Naive thymus-derived CD4-positive, alpha-beta T cell (primary cell): ENCODE data around the gene LHPP. TPM values are rescaled to one million over a fixed set of nuclear protein-coding genes. Genes with fewer than 3 reads are reported as not detected.
A peak's percentile ranks its signal among the peaks of the same experiment; 100 is the strongest.

Experiments
- ATAC-seq: fragments of 150-1000 bp; cut with Tn5 transposase; 2 replicates; pipeline ENCODE4 v1.10.0; 2021; ENCODE audit warnings: mild to moderate bottlenecking, moderate library complexity
- CTCF ChIA-PET: fragments of 350-600 bp; sonication (Branson Sonifier 250); formaldehyde crosslinking; loops from one replicate; lab custom pipeline; 2021; ENCODE audit warnings: antibody characterized with exemption; lab: Charles Lee
- POLR2A ChIA-PET: fragments of 350-600 bp; sonication (Branson Sonifier 250); formaldehyde crosslinking; loops from one replicate; lab custom pipeline; 2021; ENCODE audit warnings: antibody characterized with exemption, inconsistent platforms; lab: Charles Lee
- DNase-seq, 9 donors: peaks; one replicate each; pipeline versions ENCODE4 v3.0.0 to v3.0.0-alpha.2; 2020 to 2022; ENCODE audit warnings: mixed read lengths in 1 of 9
- H3K27ac ChIP-seq: one replicate; pipeline ENCODE4 v1.7.0; 2013; ENCODE audit warnings: mild to moderate bottlenecking, low read depth, low read length, moderate library complexity
- H3K27me3 ChIP-seq, 2 donors: one replicate each; pipeline ENCODE4 v1.7.0; 2013; ENCODE audit warnings: low read length in 2 of 2, mild to moderate bottlenecking in 2 of 2, moderate library complexity in 2 of 2; ENCODE audit not compliant: control insufficient read depth in 2 of 2, insufficient read depth in 2 of 2
- H3K36me3 ChIP-seq, 3 experiments: 1 replicate in 2 of 3; 2 replicates in 1 of 3; pipeline ENCODE4 v1.7.0; 2013; ENCODE audit warnings: low read length in 3 of 3, mild to moderate bottlenecking in 3 of 3, moderate library complexity in 1 of 3; ENCODE audit not compliant: insufficient read depth in 3 of 3, control insufficient read depth in 2 of 3
- H3K4me1 ChIP-seq, 2 donors: one replicate each; pipeline ENCODE4 v1.7.0; 2013; ENCODE audit warnings: low read length in 2 of 2, mild to moderate bottlenecking in 2 of 2, moderate library complexity in 1 of 2; ENCODE audit not compliant: control insufficient read depth in 2 of 2, insufficient read depth in 2 of 2
- H3K4me3 ChIP-seq: 2 replicates; pipeline ENCODE4 v1.7.0; 2013; ENCODE audit warnings: mild to moderate bottlenecking, low read length
- H3K9me3 ChIP-seq, 3 experiments: 1 replicate in 2 of 3; 2 replicates in 1 of 3; pipeline ENCODE4 v1.7.0; 2013; ENCODE audit warnings: low read length in 3 of 3; ENCODE audit not compliant: control insufficient read depth in 2 of 3
- H3K27ac Mint-ChIP-seq, 9 donors: one replicate each; pipeline ENCODE4 v1.8.0; 2020 to 2022; ENCODE audit warnings: mixed read lengths in 9 of 9, mild to moderate bottlenecking in 8 of 9, moderate library complexity in 5 of 9, inconsistent platforms in 2 of 9
- H3K27me3 Mint-ChIP-seq, 5 donors: one replicate each; pipeline ENCODE4 v1.8.0; 2021 to 2022; ENCODE audit warnings: mixed read lengths in 5 of 5, mild to moderate bottlenecking in 1 of 5
- H3K36me3 Mint-ChIP-seq, 5 donors: one replicate each; pipeline ENCODE4 v1.8.0; 2020 to 2022; ENCODE audit warnings: mixed read lengths in 5 of 5, mild to moderate bottlenecking in 3 of 5, inconsistent platforms in 1 of 5
- H3K4me1 Mint-ChIP-seq, 7 donors: one replicate each; pipeline ENCODE4 v1.8.0; 2020 to 2022; ENCODE audit warnings: mixed read lengths in 7 of 7, mild to moderate bottlenecking in 3 of 7, inconsistent platforms in 1 of 7
- H3K4me3 Mint-ChIP-seq, 10 donors: one replicate each; pipeline ENCODE4 v1.8.0; 2020 to 2022; ENCODE audit warnings: mild to moderate bottlenecking in 10 of 10, mixed read lengths in 10 of 10, moderate library complexity in 6 of 10, inconsistent platforms in 2 of 10
- H3K9me3 Mint-ChIP-seq, 11 donors: one replicate each; pipeline ENCODE4 v1.8.0; 2020 to 2022; ENCODE audit warnings: mixed read lengths in 11 of 11, mild to moderate bottlenecking in 4 of 11, inconsistent platforms in 1 of 11, moderate library complexity in 1 of 11
- intact Hi-C, 2 donors: fragments of 100-400 bp; cut with micrococcal nuclease; formaldehyde crosslinking; loops; one replicate each; pipeline ENCODE4 v1.15.1; 2023
- polyA plus RNA-seq, 2 donors: library from polyadenylated mRNA; unstranded; fragments of 300-500 nt; fragmentation: Illumina TruSeq; gene quantifications; one replicate each; pipeline ENCODE4 v1.2.3, GENCODE V29; 2021
- total RNA-seq, 6 experiments: library from RNA in 5 of 6; stranded (reverse) in 5 of 6; gene quantifications; 1 replicate in 5 of 6; 2 replicates in 1 of 6; pipeline ENCODE4 v1.2.3 and lab custom pipeline; 2021 to 2026

The LHPP gene
- total and polyA plus RNA-seq, 7 experiments from 2014 or later: 19.8 to 31.2 (median 23.4) TPM

GRCh38 chr10:124496150-124496549 is 34.5 kb downstream of the LHPP start:
- peaks cover 0 to 7% (median 2%) of the 10 kb centered on the region in 11 donors for H3K9me3 Mint-ChIP-seq
- peaks cover 0 to 21% (median 6%) of the 10 kb centered on the region in 7 donors for H3K4me1 Mint-ChIP-seq
- Histone ChIP-seq H3K36me3 (peaks cover 0 to 27% (median 7%) of the 10 kb centered on the region in 3 experiments), H3K4me3 (no peak overlapping the region), H3K27me3 (no peaks in the 10 kb centered on the region), H3K4me1 (no peaks in the 10 kb centered on the region), H3K9me3 (no peaks in the 10 kb centered on the region), H3K27ac (no peak overlapping the region)
- ChIA-PET CTCF (no interaction called here), POLR2A (interaction anchor here (1.3 kb wide), 1 partner anchor 35 kb away, joined by 3 read pairs; the partner anchor contains the start of gene LHPP)
- peaks cover 6 to 39% (median 14%) of the 10 kb centered on the region in 5 donors for H3K36me3 Mint-ChIP-seq
- H3K27me3 Mint-ChIP-seq: no peaks in the 10 kb centered on the region
- no peak for DNase-seq
- intact Hi-C loops: no loop called here
- peak overlapping the region in 1 of 9 donors; percentile 36 for H3K27ac Mint-ChIP-seq
- no peak for ATAC-seq
- H3K4me3 Mint-ChIP-seq: no peak overlapping the region

- CTCF ChIA-PET: no interaction called here
- no peak for DNase-seq
- H3K9me3 ChIP-seq: no peaks in the 10 kb centered on the region
- H3K4me1 ChIP-seq: no peaks in the 10 kb centered on the region
- Mint-ChIP-seq H3K9me3 (peaks cover 0 to 8% (median 2%) of the 10 kb centered on the region in 11 donors), H3K4me1 (peaks cover 0 to 21% (median 6%) of the 10 kb centered on the region in 7 donors), H3K4me3 (no peak overlapping the region), H3K27ac (no peak overlapping the region), H3K36me3 (peaks cover 7 to 42% (median 15%) of the 10 kb centered on the region in 5 donors), H3K27me3 (no peaks in the 10 kb centered on the region)
- peaks cover 0 to 27% (median 7%) of the 10 kb centered on the region in 3 experiments for H3K36me3 ChIP-seq
- ATAC-seq: no peak
- no peak overlapping the region for H3K4me3 ChIP-seq
- no peak overlapping the region for H3K27ac ChIP-seq
- POLR2A ChIA-PET: no interaction called here
- H3K27me3 ChIP-seq: no peaks in the 10 kb centered on the region
- intact Hi-C loops: no loop called here
Observed at GRCh38 chr10:124496620-124497019, 35.0 kb downstream of the LHPP start.

- no peak overlapping the region for H3K27ac Mint-ChIP-seq
- H3K4me1 ChIP-seq: no peaks in the 10 kb centered on the region
Observed at GRCh38 chr10:124497196-124497881, 35.7 kb downstream of the LHPP start.

GRCh38 chr10:124498056-124498455 is 36.4 kb downstream of the LHPP start:
- Mint-ChIP-seq H3K36me3 (peaks cover 10 to 36% (median 19%) of the 10 kb centered on the region in 5 donors), H3K27ac (no peak overlapping the region), H3K4me3 (no peak overlapping the region), H3K27me3 (no peaks in the 10 kb centered on the region), H3K9me3 (peaks cover 0 to 11% (median 2%) of the 10 kb centered on the region in 11 donors), H3K4me1 (peaks cover 0 to 16% (median 6%) of the 10 kb centered on the region in 7 donors)
- H3K4me1 ChIP-seq: no peaks in the 10 kb centered on the region
- ChIA-PET CTCF (no interaction called here), POLR2A (no interaction called here)
- intact Hi-C loops: no loop called here
- H3K4me3 ChIP-seq: no peak overlapping the region
- no peak overlapping the region for H3K27ac ChIP-seq
- DNase-seq (no peak), ATAC-seq (no peak)
- no peaks in the 10 kb centered on the region for H3K27me3 ChIP-seq
- peaks cover 0 to 27% (median 7%) of the 10 kb centered on the region in 3 experiments for H3K36me3 ChIP-seq
- H3K9me3 ChIP-seq: no peaks in the 10 kb centered on the region

More at GRCh38 chr10:124497196-124497881, 35.7 kb downstream of the LHPP start:
- H3K27ac ChIP-seq: no peak overlapping the region
- peaks cover 0 to 21% (median 6%) of the 10 kb centered on the region in 7 donors for H3K4me1 Mint-ChIP-seq
- intact Hi-C loops: no loop called here
- ChIA-PET CTCF (no interaction called here), POLR2A (no interaction called here)
- H3K4me3 Mint-ChIP-seq: no peak overlapping the region
- DNase-seq (no peak), ATAC-seq (no peak)
- H3K27me3 Mint-ChIP-seq: no peaks in the 10 kb centered on the region
- peaks cover 10 to 43% (median 19%) of the 10 kb centered on the region in 5 donors for H3K36me3 Mint-ChIP-seq
- H3K4me3 ChIP-seq: no peak overlapping the region
- peaks cover 0 to 27% (median 7%) of the 10 kb centered on the region in 3 experiments for H3K36me3 ChIP-seq
- no peaks in the 10 kb centered on the region for H3K27me3 ChIP-seq
- H3K9me3 Mint-ChIP-seq: peaks cover 0 to 11% (median 2%) of the 10 kb centered on the region in 11 donors
- H3K9me3 ChIP-seq: no peaks in the 10 kb centered on the region

- Mint-ChIP-seq H3K27ac (no peak overlapping the region), H3K4me3 (no peak overlapping the region), H3K4me1 (no peaks in the 10 kb centered on the region), H3K36me3 (peaks cover 10 to 42% (median 19%) of the 10 kb centered on the region in 5 donors), H3K27me3 (no peaks in the 10 kb centered on the region), H3K9me3 (peaks cover 0 to 11% (median 2%) of the 10 kb centered on the region in 11 donors)
- intact Hi-C loops: no loop called here
- POLR2A ChIA-PET: no interaction called here
- no peak overlapping the region for H3K4me3 ChIP-seq
- H3K27ac ChIP-seq: no peak overlapping the region
- no peaks in the 10 kb centered on the region for H3K27me3 ChIP-seq
- DNase-seq (no peak), ATAC-seq (no peak)
- no peaks in the 10 kb centered on the region for H3K4me1 ChIP-seq
- peaks cover 0 to 27% (median 7%) of the 10 kb centered on the region in 3 experiments for H3K36me3 ChIP-seq
- CTCF ChIA-PET: no interaction called here
- H3K9me3 ChIP-seq: no peaks in the 10 kb centered on the region
Observed at GRCh38 chr10:124500757-124501156, 39.1 kb downstream of the LHPP start.

- Histone ChIP-seq H3K4me1 (no peaks in the 10 kb centered on the region), H3K36me3 (peaks cover 0 to 16% (median 7%) of the 10 kb centered on the region in 3 experiments), H3K27me3 (no peaks in the 10 kb centered on the region), H3K4me3 (no peak overlapping the region), H3K27ac (no peak overlapping the region), H3K9me3 (no peaks in the 10 kb centered on the region)
- Mint-ChIP-seq H3K27ac (peak overlapping the region in 1 of 9 donors; percentile 62), H3K4me1 (peaks cover 0 to 1% (median 0%) of the 10 kb centered on the region in 7 donors), H3K4me3 (no peak overlapping the region), H3K27me3 (no peaks in the 10 kb centered on the region), H3K36me3 (peaks cover 10 to 37% (median 18%) of the 10 kb centered on the region in 5 donors), H3K9me3 (peaks cover 0 to 11% (median 1%) of the 10 kb centered on the region in 11 donors)
- DNase-seq (no peak), ATAC-seq (no peak)
- ChIA-PET CTCF (no interaction called here), POLR2A (no interaction called here)
- intact Hi-C loops: no loop called here
Observed at GRCh38 chr10:124504711-124505110, 43.1 kb downstream of the LHPP start.
